HG02642 (cell line): ENCODE results near the gene PHLDA1.

Experiments used
- ATAC-seq: cut with Tn5 transposase; IDR thresholded peaks from one replicate; pipeline ENCODE4 v1.9.1; 2021; ENCODE audit warnings: mild to moderate bottlenecking; ENCODE audit not compliant: unreplicated experiment, poor library complexity

PHLDA1 gene

GRCh38 chr12:76031414-76032042 lies at the start of gene PHLDA1:
PHLDA1 (minus strand) TSS chr12:76031776.
- peak; percentile 83 for ATAC-seq

DNA sequence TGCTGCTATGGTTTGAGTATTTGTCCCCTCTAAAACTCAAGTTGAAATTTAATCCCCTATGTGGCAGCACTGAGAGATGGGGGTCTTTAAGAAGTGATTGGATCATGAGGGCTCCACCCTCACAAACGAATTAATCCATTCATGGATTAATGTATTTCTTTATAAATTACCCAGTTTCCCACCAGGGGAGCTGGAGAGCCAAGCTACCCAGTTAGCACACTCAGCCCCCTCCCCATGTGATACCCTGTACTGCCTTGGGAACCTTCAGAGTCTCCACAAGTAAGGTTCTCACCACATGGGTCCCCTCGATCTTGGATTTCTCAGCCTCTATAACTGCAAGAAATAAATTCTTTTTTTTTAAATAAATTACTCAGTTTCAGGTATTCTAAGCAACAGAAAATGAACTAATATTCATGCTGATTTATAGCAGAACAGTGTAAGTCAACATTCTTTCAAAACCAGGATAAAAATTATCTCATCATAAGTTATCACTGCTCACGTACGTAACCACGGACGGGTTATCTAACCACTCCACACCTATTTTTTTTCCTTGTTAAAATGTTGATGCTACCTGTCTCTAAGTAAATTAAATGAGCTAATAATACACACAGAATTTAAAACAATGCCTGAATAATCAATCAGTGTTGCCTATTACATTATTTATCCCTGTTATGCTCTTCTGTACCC lies 49.3 kb upstream of the PHLDA1 start:
- ATAC-seq, result no peak

DNA sequence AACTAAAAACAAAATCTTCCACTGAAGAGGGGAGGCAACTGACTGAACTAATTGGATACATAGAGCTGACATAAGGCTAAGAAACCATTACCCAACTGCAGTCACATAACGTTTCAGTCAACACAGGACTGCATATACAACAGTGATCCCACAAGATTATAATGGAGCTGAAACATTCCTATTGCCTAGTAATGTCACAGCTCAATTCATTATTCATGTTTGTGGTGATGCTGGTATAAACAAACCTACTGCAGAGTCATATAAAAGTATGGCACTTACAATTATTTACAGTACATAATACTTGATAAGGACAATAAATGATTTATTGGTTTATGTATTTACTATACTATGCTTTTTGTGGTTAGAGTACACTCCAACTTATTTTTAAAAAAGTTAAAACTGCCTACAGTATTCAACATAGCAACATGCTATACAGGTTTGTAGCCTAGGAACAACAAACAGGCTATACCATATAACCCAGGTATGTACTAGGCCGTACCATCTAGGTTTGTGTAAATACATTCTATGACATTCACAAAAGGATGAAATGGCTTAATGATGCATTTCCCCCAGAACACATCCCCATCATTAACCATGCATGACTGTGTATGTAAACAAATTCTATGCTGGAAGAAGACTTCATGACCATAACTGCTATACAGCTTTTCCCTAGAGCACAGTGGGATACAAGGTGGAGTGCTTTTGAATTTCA lies 48.6 kb upstream of the PHLDA1 start:
- ATAC-seq, result no peak

DNA sequence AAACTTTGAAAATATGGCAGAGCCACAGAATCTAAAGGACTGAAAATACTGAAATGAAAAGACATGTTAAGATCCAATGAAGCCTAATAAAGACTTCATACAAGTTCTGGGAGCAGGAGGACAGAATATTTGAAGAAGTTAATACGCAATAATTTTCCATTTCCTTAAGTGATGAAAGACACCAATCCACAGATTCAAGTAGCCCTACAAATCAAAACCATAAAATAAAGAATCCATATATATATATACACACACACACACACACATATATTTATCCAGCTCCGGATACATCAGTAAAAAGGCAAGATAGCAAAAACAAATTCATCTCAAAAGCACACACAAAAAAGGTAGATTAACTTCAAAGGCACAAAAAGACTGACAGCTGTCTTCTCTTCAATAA lies 47.2 kb upstream of the PHLDA1 start:
- no peak for ATAC-seq

DNA sequence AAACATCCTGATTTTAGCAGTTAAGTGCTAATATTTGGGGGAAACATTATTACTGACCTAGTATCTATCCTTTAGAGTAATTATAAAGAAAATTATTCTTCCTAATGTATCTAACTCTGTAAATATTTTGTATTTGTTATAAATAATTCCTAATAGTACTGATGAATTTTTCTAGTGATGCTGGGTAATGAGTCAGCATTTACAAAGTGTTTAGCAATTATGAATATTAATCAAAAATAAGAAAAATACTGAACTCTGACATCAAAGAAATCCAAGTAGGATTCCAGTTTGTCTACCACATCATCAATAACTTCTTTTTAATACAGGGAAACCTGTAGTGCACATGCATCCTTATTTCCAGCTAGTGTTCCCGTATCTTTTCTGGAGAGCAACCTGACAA lies 43.9 kb upstream of the PHLDA1 start:
- ATAC-seq, result no peak

DNA sequence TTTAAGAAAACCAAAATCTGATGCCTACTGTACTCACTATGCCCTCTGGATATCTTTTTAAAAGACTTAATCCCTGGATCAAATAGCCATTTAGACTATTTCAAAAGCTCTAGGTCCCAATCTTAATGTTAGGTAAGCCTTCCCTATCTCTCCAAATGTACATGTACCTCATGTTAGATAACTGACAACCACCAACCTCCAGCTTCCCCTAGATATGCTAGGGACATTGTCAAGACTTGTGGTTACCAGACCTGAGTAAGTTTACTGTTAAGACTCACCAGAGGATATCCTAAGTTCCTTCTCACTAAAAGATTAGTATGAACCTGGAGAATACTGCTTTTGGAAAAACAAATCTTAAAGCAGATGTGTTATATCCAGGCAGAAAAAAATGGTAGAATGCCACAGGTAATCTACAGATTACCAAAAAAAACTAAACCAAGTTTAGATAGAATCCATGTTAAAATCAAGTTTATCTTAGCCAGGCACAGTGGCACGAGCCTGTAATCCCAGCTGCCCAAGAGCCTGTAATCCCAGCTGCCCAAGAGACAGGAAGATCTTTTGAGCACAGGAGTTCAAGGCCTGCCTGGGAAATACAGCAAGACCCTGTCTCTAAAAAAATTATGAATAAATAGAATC lies 43.2 kb upstream of the PHLDA1 start:
- peak; percentile 45 for ATAC-seq

DNA sequence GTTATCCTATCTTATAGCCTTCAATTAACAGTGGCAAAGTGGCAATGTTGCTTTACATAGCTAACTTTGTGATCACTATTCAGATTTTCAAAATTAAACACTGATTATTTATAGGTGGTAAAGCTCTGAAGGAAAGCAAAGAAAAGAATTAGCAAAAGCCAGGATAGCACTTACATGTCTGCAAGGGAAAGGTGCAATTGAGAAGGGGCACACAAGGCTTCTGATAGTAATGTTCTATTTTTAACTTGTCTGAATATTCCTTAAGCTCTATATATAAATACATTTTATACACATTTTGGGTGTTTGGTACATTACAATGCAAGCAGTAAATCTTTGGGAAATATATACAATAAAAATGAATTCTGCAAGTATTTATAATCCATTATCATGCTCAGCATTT lies 42.0 kb upstream of the PHLDA1 start:
- ATAC-seq, result no peak

DNA sequence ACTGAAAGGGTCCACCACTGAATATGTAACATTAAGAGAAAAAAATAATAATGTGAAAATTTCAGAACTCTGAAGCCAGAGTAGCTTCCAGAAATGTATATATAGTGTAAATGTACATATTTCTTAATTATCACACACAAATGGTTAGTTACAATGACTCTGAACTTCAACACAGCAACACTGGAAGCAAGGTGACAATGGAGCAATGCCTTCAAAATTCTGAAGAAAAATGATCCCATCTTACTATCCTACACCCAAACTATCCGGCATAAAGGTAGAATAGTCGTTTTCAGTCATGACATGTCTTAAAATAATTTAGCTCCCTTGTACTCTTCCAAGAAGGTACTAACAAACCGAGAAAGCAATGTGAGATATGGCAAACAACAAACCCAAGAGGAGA lies 41.0 kb upstream of the PHLDA1 start:
- ATAC-seq, result no peak

DNA sequence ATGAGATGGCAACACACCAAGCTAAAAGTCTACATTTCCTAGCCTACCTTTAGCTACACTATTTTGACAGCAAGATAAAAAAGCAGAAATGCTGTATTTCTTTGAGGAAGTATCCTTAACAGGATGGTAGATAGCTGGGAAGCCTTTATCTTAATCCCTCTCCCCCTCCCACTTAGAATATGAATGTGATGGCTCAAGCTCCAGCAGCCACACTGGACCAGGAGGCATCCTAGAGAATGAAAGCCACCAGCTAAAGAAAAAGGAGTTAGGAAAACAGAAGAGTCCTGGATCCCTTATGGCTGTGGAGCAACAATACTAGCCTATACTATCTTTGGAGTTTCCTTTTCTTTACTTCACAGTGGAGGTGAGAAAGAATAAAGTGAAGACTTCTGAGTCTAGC lies 37.8 kb upstream of the PHLDA1 start:
- ATAC-seq, result no peak

- no peak for ATAC-seq
Observed at GRCh38 chr12:76065917-76066316, 34.3 kb upstream of the PHLDA1 start.

DNA sequence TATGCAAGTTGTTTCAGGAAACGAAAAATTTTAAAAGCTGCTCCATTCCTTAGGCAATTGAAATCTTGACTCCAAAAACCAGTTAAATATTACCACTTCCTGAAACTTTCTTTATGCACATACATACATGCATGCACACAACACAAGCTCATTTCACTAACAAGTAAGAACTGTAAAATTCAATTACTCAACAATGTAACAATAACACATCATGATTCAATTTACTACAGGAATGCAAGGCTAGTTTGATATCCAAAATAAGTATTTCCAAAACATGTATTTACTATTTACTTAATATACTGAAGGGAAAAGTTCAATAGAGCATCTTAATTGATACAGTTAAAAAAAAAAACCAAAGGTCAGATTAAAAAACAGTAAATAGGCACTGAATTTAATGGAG lies 33.3 kb upstream of the PHLDA1 start:
- no peak for ATAC-seq

DNA sequence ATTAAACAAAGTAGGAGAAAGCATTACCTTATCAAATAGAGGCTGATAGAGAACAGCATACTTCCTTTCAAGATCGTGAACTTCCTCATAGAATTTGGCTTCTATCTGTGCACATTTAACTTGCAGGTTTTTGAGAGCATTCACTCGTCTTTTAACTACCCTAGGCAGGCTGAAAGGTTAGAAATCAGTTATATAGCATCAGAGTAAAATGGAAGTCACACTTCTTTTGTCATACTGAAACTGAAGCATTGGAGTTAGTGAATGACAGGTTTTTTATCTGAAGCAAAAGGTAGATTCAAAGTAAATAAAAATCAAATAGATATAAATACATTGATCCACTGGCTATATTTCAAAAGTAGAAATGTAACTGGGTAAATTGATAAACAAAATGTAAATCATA lies 28.5 kb upstream of the PHLDA1 start:
- ATAC-seq, result no peak

DNA sequence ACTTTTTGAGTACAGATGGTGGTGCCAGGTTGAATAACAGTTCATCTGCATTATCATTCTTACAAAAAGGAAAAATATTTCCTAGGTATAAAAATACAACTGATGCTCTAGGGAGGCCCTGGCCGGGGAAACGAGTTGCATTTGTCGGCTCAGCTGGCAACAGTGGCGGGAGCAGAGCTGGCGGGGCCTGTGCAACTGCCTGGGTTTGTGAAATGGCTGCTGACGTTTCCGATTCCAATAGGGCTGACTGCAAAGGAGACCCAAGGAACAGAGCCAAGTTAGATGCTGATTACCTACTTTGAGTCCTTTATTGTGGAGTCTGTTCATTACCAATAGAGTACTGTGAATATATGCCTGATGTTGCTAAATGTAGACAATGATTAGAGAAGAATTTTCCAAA lies 25.8 kb upstream of the PHLDA1 start:
- no peak for ATAC-seq

DNA sequence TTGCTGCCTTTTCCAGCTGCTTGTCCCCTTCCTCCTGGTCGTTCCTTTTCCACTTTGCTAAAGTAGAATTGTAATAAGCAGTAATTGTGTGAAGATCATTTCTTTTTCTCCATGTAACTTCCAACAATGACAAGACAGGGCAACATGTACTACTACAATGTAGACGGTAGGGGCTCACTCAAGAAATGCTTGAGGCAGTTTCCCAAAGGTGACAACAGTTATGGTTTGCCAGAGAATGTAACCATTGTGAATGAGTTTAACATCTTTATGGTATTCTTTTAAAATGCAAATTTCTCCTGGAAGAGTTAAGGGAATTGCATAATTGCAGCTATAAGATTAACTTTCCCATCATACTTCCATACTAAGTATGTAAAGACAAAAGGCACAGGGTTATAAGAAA lies 23.8 kb upstream of the PHLDA1 start:
- no peak for ATAC-seq

DNA sequence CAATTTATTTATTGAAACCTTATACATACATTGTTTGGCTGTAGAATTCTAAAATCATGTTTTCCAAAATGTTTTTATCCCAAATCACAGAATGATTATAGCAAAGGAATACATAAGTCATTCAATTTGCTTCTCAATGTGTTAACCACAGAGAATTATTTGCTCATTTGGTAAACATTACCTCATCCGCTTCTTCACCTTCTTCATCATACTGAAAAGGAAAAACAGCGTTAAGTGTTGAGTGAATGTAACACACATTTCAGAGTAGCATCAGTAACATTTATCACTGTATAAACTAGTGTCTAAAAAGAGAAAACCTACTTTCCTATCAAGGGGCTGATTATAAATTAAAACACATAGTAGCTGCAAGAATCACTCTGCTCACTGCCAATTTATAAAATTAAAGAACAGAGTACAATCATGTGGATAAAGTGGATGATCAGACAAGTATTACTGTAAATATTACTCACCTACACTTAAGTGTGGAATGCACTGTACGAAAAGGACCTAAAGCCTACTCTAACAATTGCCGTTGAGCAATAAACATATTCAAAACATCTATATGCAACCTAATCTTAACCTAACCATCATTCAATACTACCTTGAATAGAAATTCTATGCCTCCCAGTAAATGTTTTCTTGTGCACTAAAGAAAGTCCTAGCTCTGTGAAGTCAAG lies 18.1 kb upstream of the PHLDA1 start:
- ATAC-seq, result no peak

- ATAC-seq, result no peak
Observed at GRCh38 chr12:76047742-76048141, 16.2 kb upstream of the PHLDA1 start.

- ATAC-seq, result no peak
Observed at GRCh38 chr12:76047060-76047459, 15.5 kb upstream of the PHLDA1 start.

- no peak for ATAC-seq
Observed at GRCh38 chr12:76043377-76043776, 11.8 kb upstream of the PHLDA1 start.

DNA sequence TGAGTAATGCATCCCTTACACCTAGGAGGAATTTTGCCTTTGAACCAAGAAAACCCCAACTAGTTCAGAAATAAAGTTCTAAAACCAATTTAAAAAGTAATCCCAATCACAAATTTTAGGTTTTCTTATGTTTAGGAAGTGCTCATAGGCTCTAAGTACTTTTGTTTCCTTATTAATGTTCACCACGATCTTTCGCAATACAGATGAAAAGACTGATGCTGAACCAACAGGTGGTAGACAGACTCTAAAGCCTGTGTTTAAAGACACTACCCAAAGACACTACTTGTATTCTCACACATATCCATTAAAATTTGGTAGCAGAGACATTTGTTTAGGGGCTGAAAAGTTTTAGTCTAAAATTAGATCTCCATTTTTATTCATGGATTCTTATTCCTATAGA lies 10.6 kb upstream of the PHLDA1 start:
- no peak for ATAC-seq

GRCh38 chr12:76041406-76041805 lies 9.8 kb upstream of the PHLDA1 start:
- ATAC-seq, result no peak

- ATAC-seq, result no peak
Observed at GRCh38 chr12:76040461-76040860, 8.9 kb upstream of the PHLDA1 start.
